ENCODE results near the gene ELMO1. TPM values are rescaled to one million over a fixed set of nuclear protein-coding genes. Genes with fewer than 3 reads are reported as not detected.
A peak's percentile ranks its signal among the peaks of the same experiment; 100 is the strongest.

The ELMO1 gene
- total and polyA plus RNA-seq, 5 experiments from 2014 or later: 26.9 to 120 (median 58.4) TPM

DNA sequence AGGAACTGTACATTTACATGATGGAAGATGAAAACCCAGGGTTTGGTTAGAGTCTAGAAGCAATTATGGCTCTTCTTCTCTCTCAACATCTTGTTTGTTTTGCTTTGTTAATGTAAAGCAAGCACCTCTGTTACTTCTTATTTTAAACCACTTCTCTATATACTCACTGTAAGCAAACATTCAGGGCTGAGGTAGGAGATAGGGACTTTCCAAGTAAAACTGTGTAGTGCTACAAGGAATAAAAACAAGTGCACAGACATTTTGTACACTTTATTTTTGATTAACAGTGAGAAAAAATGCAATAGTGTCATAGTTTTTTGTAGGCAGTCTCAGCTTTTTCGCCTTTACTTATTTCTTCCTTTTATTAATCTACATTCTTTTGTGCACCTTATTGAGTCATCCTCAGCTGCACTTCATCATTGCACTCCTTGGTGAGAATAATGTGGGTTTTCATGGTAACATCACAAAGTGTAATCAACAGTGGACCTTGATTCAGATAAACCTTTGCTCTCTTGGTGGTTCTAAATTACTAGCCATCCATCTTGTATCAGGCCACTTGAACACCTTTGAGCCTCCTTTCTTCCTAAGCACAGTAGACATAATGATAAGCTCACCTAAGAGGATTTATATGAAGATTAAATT is 52.9 kb downstream of the ELMO1 start:
- ATAC-seq (peak in 1 of 2 donors; percentile 25), DNase-seq (no peak)
- POLR2A ChIA-PET: no interaction called here
- peaks cover 0 to 5% (median 4%) of the 10 kb centered on the region in 3 donors for H3K36me3 Mint-ChIP-seq
- no peaks in the 10 kb centered on the region for H3K27me3 Mint-ChIP-seq
- peaks cover 38 to 82% (median 76%) of the 10 kb centered on the region in 4 donors for H3K4me1 Mint-ChIP-seq
- H3K9me3 Mint-ChIP-seq: no peaks in the 10 kb centered on the region
- no peak overlapping the region for H3K4me3 Mint-ChIP-seq
- peak overlapping the region in 3 of 10 donors; percentile 2 to 46 (median 30) for H3K27ac Mint-ChIP-seq

DNA sequence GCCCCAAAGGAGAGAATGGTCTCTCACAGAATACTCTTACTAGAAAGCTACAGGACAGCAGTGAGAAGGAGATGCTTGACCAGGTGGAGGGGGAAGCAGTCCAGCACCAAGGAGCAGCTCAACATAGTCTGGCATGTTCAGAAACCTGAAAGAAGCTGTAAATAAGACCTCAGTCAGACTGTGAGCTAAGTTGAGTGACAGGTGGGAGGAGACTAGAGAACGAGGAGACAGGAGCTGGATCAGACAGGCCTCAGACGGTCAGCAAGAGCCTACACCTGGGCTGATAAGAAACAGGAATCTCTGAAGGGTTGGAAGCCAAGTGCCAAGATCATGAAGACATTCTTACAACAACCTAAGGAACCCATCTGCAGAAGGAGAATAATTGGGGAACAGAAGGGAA is 54.5 kb downstream of the ELMO1 start:
- H3K9me3 Mint-ChIP-seq: no peaks in the 10 kb centered on the region
- peak overlapping the region in 2 of 10 donors; percentile 3 to 17 for H3K4me3 Mint-ChIP-seq
- peaks cover 44 to 91% (median 79%) of the 10 kb centered on the region in 4 donors for H3K4me1 Mint-ChIP-seq
- POLR2A ChIA-PET: no interaction called here
- H3K36me3 Mint-ChIP-seq: peaks cover 0 to 4% (median 2%) of the 10 kb centered on the region in 3 donors
- ATAC-seq (no peak), DNase-seq (no peak)
- H3K27me3 Mint-ChIP-seq: no peaks in the 10 kb centered on the region
- H3K27ac Mint-ChIP-seq: peak overlapping the region in 6 of 10 donors; percentile 2 to 72 (median 49)

DNA sequence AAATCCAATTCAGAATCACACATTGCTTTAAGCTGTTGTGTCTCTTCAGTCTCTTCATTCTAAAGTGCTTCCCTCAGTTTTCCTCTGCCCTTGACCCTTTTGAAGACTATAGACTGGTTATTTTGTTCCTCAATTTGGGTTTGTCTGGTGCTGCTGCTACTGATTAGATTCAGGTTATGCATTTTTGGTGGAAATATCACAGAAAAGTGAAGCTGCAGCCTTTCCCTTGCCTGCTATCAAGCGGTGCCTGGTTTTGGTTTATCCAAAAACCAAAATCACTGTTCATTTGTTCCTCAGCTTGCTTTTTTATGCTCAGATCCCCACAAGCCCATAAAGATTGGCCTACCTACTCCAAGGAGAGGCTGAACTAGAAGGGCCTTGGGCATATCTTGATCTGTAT is 55.2 kb downstream of the ELMO1 start:
- Mint-ChIP-seq H3K27me3 (no peaks in the 10 kb centered on the region), H3K4me1 (peaks cover 41 to 85% (median 77%) of the 10 kb centered on the region in 4 donors), H3K27ac (no peak overlapping the region), H3K4me3 (no peak overlapping the region), H3K36me3 (peaks cover 0 to 4% (median 2%) of the 10 kb centered on the region in 3 donors), H3K9me3 (no peaks in the 10 kb centered on the region)
- DNase-seq (no peak), ATAC-seq (no peak)
- POLR2A ChIA-PET: no interaction called here

DNA sequence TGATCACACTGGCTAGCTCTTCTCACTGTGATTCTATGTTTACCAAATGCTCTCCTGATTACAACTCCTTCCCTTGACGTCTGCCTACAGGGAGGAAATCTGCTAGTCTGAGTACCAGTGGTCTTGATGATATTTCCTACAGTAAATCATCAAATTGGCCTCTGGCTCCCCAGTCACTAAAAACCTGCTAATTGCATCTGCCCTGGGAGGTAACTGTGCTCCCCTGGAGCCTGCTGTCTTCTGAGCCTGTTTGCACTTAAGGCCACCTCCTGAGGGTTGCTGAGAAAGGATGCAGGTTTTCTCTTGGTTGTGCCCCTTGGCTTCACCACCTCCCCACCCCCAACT is 56.0 kb downstream of the ELMO1 start:
- POLR2A ChIA-PET: no interaction called here
- Mint-ChIP-seq H3K36me3 (peaks cover 0 to 4% (median 2%) of the 10 kb centered on the region in 3 donors), H3K4me3 (peak overlapping the region in 1 of 10 donors; percentile 7), H3K27me3 (no peaks in the 10 kb centered on the region), H3K9me3 (no peaks in the 10 kb centered on the region), H3K27ac (peak overlapping the region in 2 of 10 donors; percentile 19 to 62), H3K4me1 (peaks cover 40 to 77% (median 73%) of the 10 kb centered on the region in 4 donors)
- ATAC-seq: no peak
- no peak for DNase-seq

DNA sequence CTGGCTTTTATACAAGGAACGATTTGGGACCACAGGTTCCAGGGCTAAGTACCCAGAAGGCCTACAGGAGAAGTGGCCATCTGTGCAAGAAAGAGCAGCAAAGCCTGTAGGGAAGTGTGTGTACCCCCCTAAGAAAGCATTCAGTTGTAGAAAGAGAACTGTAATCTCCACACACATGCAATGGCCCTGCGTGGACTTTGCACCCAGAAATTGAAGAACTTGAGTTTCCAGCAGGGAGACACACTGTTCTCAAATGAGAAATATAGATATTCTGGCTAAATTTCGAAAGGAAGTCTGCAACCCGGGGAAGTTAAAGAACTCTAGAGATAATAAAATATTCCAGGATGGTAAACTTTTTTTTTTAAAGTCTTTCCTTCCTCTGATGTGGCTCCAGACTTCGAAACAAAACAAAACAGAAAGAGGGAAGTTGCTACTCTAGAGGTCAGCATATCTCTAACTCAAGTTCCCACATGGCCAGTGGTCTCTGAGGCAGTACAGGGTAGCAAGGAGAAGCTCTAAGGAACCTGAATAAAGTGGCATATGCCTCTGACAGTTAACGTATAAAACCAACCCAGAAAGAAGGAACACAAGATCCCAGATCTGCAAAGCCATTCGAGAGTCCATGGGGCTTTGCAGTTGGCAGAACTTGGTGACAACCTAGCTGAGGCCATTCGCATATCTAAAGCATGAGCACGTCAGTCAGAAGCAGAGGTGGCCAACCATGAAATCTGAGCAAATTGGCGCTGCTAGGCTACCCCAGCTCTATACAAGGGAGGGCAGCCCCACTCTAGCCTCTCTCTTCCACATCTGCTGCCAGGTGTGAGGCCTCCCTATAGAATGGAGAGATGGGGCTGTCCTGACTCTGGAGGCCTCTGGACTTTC is 56.6 kb downstream of the ELMO1 start:
- H3K27ac Mint-ChIP-seq: peak overlapping the region in 2 of 10 donors; percentile 62 to 78
- H3K4me3 Mint-ChIP-seq: peak overlapping the region in 1 of 10 donors; percentile 7
- H3K36me3 Mint-ChIP-seq: peaks cover 0 to 4% (median 2%) of the 10 kb centered on the region in 3 donors
- no peaks in the 10 kb centered on the region for H3K27me3 Mint-ChIP-seq
- no peaks in the 10 kb centered on the region for H3K9me3 Mint-ChIP-seq
- POLR2A ChIA-PET: no interaction called here
- no peak for DNase-seq
- peaks cover 36 to 72% (median 69%) of the 10 kb centered on the region in 4 donors for H3K4me1 Mint-ChIP-seq
- peak in 1 of 2 donors; percentile 6 for ATAC-seq

DNA sequence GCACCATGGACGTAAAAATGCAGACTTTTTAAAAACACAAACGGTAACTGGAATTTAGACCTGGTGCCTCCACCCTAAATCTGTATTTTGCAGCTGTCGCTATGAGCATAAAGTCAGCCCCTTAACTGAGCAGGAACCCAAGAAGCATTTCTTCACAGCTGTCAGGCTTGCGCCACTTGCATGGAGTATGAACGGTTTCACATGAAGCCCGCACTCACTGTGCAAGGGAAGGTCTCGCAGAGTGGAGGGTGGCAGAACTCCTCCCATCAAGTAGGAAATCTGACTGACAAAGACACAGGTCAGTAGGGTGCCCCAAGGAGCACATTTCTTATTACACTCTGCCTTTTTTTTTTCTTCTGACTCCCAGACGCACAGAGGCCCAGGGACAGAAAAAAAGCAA is 58.5 kb downstream of the ELMO1 start:
- POLR2A ChIA-PET: interaction anchor here (0.7 kb wide), 1 partner anchor 55 kb away, joined by 3 read pairs; no protein-coding TSS in a partner anchor
- Mint-ChIP-seq H3K4me1 (peaks cover 31 to 65% (median 58%) of the 10 kb centered on the region in 4 donors), H3K4me3 (no peak overlapping the region), H3K36me3 (peaks cover 0 to 4% (median 0%) of the 10 kb centered on the region in 3 donors), H3K27ac (peak overlapping the region in 2 of 10 donors; percentile 12 to 25), H3K9me3 (no peaks in the 10 kb centered on the region), H3K27me3 (no peaks in the 10 kb centered on the region)
- ATAC-seq (no peak), DNase-seq (no peak)

DNA sequence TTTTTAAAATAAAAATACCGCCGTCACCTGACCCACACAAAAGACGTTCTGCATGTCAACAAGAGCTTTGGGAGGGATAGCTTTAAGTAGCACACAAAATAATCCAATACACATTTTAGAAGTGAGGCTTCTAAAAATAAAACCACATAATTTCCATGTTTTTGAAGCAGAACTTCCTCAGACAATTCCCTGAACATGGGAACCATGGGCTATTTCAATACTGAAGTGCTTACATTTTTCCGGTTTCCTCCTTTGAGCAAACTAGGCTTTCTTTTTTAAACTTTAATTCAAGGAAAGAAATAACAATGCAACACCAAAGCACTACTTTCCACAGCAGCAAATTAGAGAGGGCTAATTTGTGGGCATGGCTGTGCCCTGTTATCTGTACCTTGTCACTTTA is 59.9 kb downstream of the ELMO1 start:
- POLR2A ChIA-PET: no interaction called here
- Mint-ChIP-seq H3K27me3 (no peaks in the 10 kb centered on the region), H3K36me3 (peaks cover 0 to 4% (median 0%) of the 10 kb centered on the region in 3 donors), H3K4me1 (peaks cover 22 to 56% (median 46%) of the 10 kb centered on the region in 4 donors), H3K4me3 (no peak overlapping the region), H3K27ac (no peak overlapping the region), H3K9me3 (no peaks in the 10 kb centered on the region)
- ATAC-seq (no peak), DNase-seq (no peak)

DNA sequence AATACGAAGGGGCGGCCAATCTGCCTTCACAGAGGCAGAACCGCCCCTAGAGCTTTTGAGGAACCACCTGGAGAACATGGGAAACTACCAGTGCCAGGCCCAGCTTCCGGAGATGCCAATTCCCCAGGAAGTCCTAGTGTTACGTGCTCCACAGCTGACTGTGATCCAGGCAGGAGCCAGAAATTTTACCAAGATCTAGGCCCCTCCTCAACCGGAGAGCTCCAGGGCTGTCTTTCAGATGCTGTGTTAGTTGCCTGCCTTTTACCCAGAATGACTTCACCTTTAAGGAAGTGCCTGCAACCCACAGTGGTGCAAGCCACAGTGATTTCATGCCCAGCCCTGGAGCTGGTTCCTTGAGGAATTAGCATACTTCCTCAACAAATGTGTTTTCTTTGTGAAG is 62.9 kb downstream of the ELMO1 start:
- peaks cover 6 to 40% (median 31%) of the 10 kb centered on the region in 4 donors for H3K4me1 Mint-ChIP-seq
- POLR2A ChIA-PET: interaction anchor here (1.4 kb wide), 1 partner anchor 9 kb away, joined by 3 read pairs; no protein-coding TSS in a partner anchor
- H3K4me3 Mint-ChIP-seq: no peak overlapping the region
- peaks cover 0 to 5% (median 3%) of the 10 kb centered on the region in 3 donors for H3K36me3 Mint-ChIP-seq
- H3K27me3 Mint-ChIP-seq: no peaks in the 10 kb centered on the region
- ATAC-seq (no peak), DNase-seq (no peak)
- no peaks in the 10 kb centered on the region for H3K9me3 Mint-ChIP-seq
- peak overlapping the region in 1 of 10 donors; percentile 23 for H3K27ac Mint-ChIP-seq

DNA sequence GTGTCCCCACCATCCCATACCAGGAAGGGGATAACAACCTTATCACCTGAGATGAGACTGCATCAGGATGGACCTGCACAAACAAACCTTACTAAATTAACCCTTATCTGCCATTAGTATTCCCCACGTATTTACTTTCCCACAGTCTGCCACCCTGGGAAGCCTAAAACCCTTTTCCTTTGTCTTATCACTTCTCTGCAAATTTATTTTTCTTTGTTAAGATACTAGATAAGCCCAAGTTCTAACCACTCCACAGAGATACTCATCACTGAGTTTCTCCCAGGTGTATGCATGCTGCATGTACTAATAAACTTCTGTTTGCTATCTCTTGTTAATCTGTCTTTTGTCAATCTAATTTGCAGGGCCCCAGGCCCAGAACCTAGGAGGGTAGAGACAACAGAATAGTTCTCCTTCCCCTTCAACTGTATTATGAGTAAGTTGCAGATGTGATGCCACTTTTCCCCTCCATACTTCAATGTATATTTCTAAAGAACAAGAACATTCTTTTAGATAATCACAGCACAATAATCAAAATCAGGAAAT is 66.0 kb downstream of the ELMO1 start:
- H3K4me1 Mint-ChIP-seq: peaks cover 4 to 29% (median 26%) of the 10 kb centered on the region in 4 donors
- peaks cover 13 to 24% (median 22%) of the 10 kb centered on the region in 3 donors for H3K36me3 Mint-ChIP-seq
- H3K4me3 Mint-ChIP-seq: no peak overlapping the region
- ATAC-seq (no peak), DNase-seq (no peak)
- H3K9me3 Mint-ChIP-seq: peaks cover 0 to 13% (median 5%) of the 10 kb centered on the region in 9 donors
- peak overlapping the region in 3 of 10 donors; percentile 9 to 74 (median 52) for H3K27ac Mint-ChIP-seq
- no peaks in the 10 kb centered on the region for H3K27me3 Mint-ChIP-seq
- POLR2A ChIA-PET: no interaction called here

DNA sequence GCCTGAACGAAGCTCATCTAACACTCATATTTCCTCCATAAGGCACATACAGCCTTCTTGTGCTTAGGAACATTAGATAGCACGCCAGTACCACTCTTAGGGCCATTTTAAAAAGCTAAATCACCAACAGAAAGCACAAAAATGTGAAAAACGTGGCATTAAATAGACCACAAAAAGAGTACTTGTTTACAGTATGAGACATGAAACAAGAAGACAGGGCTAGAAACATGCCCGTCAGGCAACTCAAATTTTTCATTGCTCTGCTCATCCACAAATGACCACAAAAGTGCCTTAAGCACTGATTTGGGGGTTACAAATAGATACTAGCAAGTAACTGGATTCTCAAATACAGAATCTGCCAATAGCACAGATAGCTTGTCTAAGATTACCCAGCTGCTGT is 67.8 kb downstream of the ELMO1 start:
- H3K9me3 Mint-ChIP-seq: peaks cover 2 to 25% (median 14%) of the 10 kb centered on the region in 9 donors
- DNase-seq: no peak
- no peak overlapping the region for H3K27ac Mint-ChIP-seq
- H3K4me1 Mint-ChIP-seq: peaks cover 7 to 29% (median 25%) of the 10 kb centered on the region in 4 donors
- no peak for ATAC-seq
- no peaks in the 10 kb centered on the region for H3K27me3 Mint-ChIP-seq
- POLR2A ChIA-PET: no interaction called here
- peaks cover 28 to 38% (median 30%) of the 10 kb centered on the region in 3 donors for H3K36me3 Mint-ChIP-seq
- no peak overlapping the region for H3K4me3 Mint-ChIP-seq

DNA sequence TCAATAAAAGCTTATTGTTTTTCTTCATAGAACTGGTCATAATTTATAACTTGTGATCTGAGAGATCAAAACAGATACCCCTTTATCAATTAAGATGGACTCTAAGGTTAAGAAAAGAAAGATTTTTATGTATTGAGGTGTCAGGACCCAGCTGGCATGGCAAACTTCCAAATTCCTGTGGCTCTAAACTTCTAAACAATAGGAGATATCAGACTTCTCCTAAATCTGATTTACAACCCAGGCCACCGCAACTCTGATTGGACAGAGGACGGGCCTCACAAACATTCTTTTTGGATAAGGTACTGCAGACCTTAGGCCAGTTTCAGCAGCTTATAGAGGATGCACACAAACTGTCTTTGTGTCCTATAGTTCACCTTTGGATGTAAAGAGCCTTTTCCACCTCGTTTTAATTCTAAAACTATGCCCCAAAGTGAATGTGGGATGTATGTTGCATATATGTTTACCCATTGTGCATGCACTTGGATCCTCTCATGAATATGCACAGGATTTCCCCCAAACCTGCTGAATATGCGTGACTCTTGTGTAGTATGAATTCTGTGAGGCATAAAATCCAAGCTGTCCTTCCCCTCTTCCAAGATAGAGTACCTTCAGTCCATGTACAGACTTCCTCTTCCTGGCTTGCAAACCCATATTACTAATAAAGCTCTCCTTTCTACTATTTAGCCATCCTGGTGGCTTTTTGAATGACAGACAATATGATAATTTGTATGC is 69.0 kb downstream of the ELMO1 start:
- Mint-ChIP-seq H3K4me3 (no peak overlapping the region), H3K36me3 (peaks cover 28 to 43% (median 34%) of the 10 kb centered on the region in 3 donors), H3K27ac (peak overlapping the region in 2 of 10 donors; percentile 1 to 60), H3K9me3 (peaks cover 2 to 25% (median 14%) of the 10 kb centered on the region in 9 donors), H3K4me1 (peaks cover 7 to 25% (median 22%) of the 10 kb centered on the region in 4 donors), H3K27me3 (no peaks in the 10 kb centered on the region)
- ATAC-seq (no peak), DNase-seq (no peak)
- POLR2A ChIA-PET: no interaction called here

DNA sequence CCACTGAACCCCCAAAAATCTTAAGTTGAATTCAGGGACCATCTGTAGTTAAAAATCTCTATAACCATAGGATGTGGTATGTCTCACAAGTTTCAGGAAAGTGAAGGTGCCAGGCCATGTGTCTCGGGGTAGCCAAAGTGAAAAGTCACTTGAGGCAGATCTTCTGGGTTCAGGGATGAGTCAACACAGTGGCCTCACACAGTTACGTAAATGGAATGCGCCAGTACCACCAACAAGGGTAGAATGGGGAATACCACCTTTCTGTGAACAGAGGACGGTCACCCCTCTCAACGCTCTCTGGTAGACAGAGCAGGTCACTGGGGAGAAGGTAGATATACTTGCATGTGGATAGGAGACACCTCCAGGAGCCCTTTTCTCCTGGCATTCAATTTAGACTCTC is 71.4 kb downstream of the ELMO1 start:
- no peak overlapping the region for H3K27ac Mint-ChIP-seq
- POLR2A ChIA-PET: interaction anchor here (0.8 kb wide), 1 partner anchor 9 kb away, joined by 3 read pairs; no protein-coding TSS in a partner anchor

More for the DNA sequence above, 71.4 kb downstream of the ELMO1 start:
- ATAC-seq (no peak), DNase-seq (no peak)
- peaks cover 2 to 25% (median 14%) of the 10 kb centered on the region in 9 donors for H3K9me3 Mint-ChIP-seq
- H3K27me3 Mint-ChIP-seq: no peaks in the 10 kb centered on the region
- H3K4me1 Mint-ChIP-seq: peaks cover 10 to 17% (median 12%) of the 10 kb centered on the region in 4 donors
- no peak overlapping the region for H3K4me3 Mint-ChIP-seq
- H3K36me3 Mint-ChIP-seq: peaks cover 28 to 39% (median 36%) of the 10 kb centered on the region in 3 donors

Measured in naive thymus-derived CD8-positive, alpha-beta T cell (primary cell).